HG03196 (cell line): Measurements from ENCODE around the gene TCF12.
A peak's percentile ranks its signal among the peaks of the same experiment; 100 is the strongest.
"Not testable (repeated sequence)": the region's sequence is repeated elsewhere in the genome, so short reads cannot be mapped to it uniquely, and the experiment has no call there.

ENCODE experiments used
- ATAC-seq: cut with Tn5 transposase; IDR thresholded peaks from one replicate; pipeline ENCODE4 v1.9.1; 2021; ENCODE audit not compliant: unreplicated experiment

Gene TCF12

GRCh38 chr15:56944485-56944884 lies 26.0 kb downstream of the TCF12 start:
- no peak for ATAC-seq

GRCh38 chr15:56946150-56946549 lies 27.7 kb downstream of the TCF12 start:
- ATAC-seq = no peak

- no peak for ATAC-seq
Observed at GRCh38 chr15:56948000-56948763, 29.7 kb downstream of the TCF12 start.

- no peak for ATAC-seq
Observed at GRCh38 chr15:56948764-56949101, 30.3 kb downstream of the TCF12 start.

DNA sequence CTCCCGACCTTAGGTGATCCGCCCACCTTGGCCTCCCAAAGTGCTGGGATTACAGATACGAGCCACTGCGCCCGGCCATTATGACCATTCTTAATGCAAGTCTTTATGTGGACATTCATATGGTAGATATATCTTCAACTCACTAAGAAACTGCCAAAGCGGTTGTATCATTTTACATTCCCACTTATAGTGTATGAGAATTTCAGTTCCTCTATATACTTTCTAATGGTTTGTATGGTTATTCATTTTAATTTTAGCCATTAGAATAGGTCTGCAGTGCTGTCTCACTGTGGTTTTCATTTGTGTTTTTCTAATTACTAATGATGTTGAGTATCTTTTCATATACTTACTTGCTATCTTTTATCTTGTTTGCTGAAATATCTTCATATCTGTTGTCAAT lies 32.5 kb downstream of the TCF12 start:
- peak; percentile 88 for ATAC-seq

DNA sequence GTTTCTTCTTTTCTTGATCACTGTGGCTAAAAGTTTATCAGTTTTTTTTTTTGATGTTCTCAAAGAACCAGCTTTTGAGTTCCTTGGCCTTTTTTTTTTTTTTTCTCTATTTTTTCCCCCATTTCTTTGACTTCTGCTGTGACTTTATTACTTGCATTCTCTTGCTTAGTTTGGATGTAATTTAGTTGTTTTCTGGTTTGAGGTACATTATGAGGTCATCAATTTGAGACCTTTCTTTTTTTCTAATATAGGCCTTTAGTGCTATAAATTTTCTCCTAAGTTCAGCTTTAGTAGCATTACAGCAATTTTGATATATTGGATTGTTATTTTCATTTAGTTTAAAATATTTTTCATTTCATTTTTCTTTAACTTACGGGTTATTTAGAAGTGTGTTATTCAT lies 35.3 kb downstream of the TCF12 start:
- no peak for ATAC-seq

GRCh38 chr15:56955011-56955410 lies 36.6 kb downstream of the TCF12 start:
- not testable (repeated sequence) for ATAC-seq

DNA sequence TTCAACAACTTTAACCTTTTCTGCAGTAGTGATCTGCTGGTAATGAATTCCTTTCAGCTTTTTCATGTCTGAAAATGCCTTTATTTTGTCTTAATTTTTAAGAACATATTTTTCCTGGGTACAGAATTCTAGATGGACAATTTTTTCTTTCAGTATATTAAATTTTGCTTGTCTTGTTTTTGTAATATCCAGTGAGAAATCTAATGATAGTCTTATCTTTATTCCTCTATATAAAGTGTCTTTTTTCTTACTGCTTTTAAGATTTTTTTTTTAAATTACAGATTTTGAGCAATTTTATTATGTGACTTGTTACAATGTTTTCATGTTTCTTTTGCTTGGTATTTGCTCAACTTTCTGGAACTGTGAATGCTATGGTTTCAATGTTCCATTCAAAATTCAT lies 38.1 kb downstream of the TCF12 start:
- ATAC-seq = no peak

DNA sequence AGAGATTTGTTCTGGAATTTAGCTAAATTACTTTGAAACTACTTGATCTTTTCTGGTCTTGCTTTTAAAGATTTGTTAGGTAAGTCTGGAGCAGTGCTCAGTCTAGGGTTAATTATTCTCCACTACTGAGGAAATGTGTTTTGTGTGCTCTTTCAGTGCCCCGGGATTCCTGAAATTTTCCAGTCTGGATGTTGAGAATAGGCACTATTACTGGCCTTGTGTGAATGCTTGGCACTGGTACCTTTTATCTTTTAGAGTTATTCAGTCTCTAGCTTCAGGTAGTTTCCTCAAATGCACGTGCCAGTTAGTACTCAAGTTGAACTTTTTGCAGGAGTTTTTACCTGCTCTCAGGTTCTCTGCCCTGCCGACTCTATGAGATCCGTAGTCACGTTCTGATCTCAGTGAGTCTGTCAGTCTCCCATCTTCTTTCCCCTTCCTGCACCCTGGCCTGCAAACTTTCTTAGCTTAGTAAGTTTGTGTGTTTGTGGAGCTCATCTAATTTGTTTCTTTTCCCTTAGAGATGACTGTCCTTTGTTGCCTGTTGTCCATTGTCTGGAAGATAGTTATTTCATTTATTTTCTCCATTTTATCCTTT lies 39.5 kb downstream of the TCF12 start:
- no peak for ATAC-seq

GRCh38 chr15:56959318-56959648 lies 40.8 kb downstream of the TCF12 start:
- no peak for ATAC-seq

- no peak for ATAC-seq
Observed at GRCh38 chr15:56960116-56960515, 41.7 kb downstream of the TCF12 start.

GRCh38 chr15:56963126-56963525 lies 44.7 kb downstream of the TCF12 start:
- ATAC-seq = no peak

DNA sequence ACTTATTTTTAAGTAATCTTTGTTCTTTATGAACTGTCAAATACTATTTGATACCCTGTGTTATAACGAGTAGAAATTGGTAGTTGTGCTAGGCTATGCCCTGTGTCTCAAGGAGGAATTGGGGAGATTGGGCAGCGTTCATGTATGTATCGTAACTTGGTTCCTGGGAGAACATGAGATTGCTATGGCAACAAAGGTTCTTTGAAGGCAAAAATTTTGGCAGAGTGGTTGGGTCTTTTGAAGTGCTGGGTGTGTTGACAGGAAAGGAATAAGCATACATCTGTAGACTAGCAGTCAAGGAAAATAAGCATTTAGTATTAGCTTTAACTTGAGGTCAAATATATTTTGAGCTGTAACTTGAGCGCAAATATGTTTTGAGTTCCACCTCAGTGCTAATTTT lies 45.3 kb downstream of the TCF12 start:
- no peak for ATAC-seq

- no peak for ATAC-seq
Observed at GRCh38 chr15:56964182-56964581, 45.7 kb downstream of the TCF12 start.

DNA sequence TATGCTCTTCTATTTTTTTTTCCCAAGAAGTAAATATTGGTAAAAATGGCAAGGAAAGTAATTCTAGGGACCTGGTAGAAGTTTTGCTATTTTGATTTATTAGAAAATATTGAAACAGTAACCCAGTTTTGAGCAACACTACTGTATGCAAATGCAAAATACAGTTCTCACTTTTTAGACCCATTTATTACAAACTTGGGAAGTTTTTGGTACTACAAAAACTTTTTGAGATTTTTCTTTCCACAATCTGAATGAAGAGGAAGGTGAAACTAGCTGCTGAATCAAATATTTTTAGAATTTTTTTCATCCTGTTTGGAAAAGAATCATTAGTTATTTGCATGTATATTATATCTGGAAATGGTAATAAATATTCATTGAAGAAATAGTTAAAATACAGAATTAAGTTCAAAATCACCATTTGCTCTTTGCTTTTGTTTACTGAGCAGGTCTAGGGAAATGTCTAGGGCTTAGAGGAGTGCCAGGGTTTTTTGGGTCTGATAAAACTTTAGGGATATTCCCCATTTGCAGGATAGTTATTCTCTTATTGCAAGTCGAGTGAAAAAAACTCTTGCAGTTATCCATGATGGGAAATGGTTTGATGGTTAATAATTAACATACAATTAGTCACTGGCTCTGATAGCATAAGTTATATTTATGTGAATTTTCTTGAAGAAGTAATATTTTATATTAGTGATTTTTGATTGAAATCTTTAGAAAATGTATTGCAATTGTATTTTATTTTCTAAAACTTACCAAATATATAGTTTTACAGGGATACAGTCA lies 47.0 kb downstream of the TCF12 start:
- ATAC-seq = no peak

DNA sequence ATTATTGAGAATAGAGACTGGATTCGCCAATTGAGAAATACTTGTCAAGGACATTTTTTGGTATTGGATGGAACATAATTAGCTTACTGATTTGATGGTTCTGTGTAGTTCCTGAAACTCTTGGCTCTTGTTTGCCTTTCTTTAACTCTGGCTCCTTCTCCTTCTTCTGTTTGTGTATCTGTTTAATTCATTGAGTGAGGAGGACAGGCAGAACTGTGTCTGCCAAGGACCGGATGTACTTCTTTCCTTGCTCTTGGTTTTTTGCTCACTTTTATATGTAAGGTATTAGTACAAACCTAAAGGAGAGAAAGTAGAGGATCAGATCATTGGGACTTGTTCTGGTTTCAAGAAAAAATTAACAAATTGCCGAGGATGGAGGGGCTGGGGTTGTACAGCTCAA lies 48.9 kb downstream of the TCF12 start:
- ATAC-seq = no peak

- ATAC-seq = no peak
Observed at GRCh38 chr15:56968256-56968655, 49.8 kb downstream of the TCF12 start.

- no peak for ATAC-seq
Observed at GRCh38 chr15:56968821-56969220, 50.4 kb downstream of the TCF12 start.

DNA sequence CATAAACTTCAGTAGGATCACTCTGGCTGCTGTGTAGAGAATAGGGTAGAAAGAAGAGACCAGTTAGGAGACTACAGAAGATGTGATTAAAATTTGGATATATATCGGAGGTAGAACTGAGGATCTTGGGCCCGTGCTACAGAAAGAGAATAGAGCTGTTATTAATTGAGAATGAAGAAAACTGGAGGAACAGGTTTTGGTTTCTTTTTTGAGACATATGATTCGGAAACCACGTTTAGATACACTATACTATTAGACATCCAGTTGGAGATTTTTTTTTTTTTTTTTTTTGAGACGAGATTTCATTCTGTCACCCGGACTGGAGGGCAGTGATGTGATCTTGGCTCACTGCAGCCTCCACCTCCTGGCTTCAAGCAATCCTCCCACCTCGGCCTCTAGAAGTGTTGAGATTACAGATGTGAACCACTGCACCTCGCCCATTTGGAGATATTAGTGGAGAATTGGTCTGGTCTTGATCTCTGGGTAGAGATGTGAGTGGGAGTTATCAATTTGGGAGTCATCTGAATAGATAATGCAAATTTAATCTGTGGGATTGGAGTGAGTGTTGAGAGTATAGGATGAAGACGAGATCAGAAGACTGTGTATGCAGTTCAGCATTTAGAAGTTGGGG lies 50.9 kb downstream of the TCF12 start:
- ATAC-seq = no peak

DNA sequence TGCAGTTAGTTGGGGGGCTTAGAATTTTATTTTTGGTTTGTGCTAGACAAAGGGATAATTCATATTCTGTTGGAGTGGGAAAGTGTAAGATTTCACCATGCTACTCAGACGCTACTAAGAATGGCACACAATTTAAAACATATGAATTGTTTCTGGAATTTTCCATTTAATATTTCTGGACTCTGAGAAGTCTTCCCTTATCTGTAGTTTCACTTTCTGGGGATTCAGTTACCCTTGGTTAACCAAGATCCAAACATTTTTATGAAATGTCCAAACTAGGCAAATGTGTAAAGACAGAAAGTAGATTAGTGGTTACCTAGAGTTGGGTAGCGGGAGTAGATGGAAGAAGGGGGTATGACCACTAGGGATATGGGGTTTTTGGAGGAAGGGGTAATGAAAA lies 53.1 kb downstream of the TCF12 start:
- ATAC-seq = no peak

DNA sequence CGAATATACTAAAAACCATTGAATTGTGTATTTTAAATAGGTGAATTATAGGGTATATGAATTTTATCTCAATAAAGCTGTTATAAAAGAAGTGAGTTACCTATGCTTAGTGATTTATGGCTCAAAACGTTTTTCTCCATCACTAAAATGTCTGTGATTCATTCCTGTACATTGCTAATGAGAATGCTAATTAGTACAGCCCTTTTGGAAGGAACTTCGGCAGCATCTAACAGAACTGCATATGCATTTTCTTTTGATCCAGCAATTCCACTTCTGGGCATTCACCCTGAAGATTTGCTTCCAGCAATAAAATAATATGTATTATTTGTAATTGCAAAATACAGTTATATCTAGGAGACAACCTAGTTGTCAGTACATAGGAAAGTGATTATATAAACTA lies 53.6 kb downstream of the TCF12 start:
- ATAC-seq = no peak

DNA sequence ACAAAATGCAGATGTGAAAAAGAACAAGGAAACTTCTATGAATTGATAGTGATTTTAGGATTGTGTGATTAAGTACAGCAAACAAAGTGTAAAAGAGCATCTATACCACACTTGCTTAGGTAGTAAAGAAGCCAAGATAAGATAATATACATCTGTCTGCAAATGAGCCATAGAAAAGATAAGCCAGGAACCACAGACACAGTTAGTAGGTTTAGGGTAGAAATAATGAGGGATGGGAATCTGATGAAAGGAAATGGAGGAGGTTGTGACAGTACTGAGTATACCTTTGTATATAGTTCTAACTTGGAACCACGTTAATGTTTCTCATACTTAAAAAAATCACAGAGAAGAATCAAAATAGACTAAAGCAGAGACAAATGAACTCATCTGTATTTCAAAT lies 54.0 kb downstream of the TCF12 start:
- ATAC-seq = no peak
